ENCODE measurements around the gene FAP. TPM values are rescaled to one million over a fixed set of nuclear protein-coding genes. Genes with fewer than 3 reads are reported as not detected.

FAP gene
- total and polyA plus RNA-seq, 2 of the 8 experiments (the other 6 are each of a cell fraction or from before 2014, with no cell fraction given) = not detected

GRCh38 chr2:162265666-162266459 lies 22.6 kb upstream of the FAP start (continued):
- no peak for TF ChIP-seq RXRA (IDR thresholded peaks at IDR 0.05; ENCODE audit: insufficient read depth, low read depth, low read length)
- TF ChIP-seq EZH2 (IDR thresholded peaks at IDR 0.05; ENCODE audit: low read depth, low read length, severe bottlenecking) = no peak
- no peak for TF ChIP-seq SRF (IDR thresholded peaks at IDR 0.05; ENCODE audit: low read depth, low read length)
- no peak for TF ChIP-seq CTBP2 (IDR thresholded peaks at IDR 0.05; ENCODE audit: borderline replicate concordance, insufficient read depth, insufficient read length, low read length)
- TF ChIP-seq RBBP5 (IDR thresholded peaks at IDR 0.05; ENCODE audit: borderline replicate concordance, low read depth, low read length) = no peak

Data from H1 (cell line).